Measurements from ENCODE around the gene GDI1. TPM values are rescaled to one million over a fixed set of nuclear protein-coding genes. Genes with fewer than 3 reads are reported as not detected.
A peak's percentile ranks its signal among the peaks of the same experiment; 100 is the strongest.

GDI1 gene
- polyA plus RNA-seq, 2 of the 4 experiments (the other 2 are of a cell fraction): 124 to 128 TPM

- FAIRE-seq (no peak), ATAC-seq (no peak), DNase-seq (ENCODE audit: low read depth in 1 of 2, low spot score in 1 of 2) (no peak)
- TF ChIP-seq NFE2L2 (conservative IDR thresholded peaks at IDR 0.05; ENCODE audit: low read length) (no peak), NR3C1 (IDR thresholded peaks at IDR 0.05) (no peak), CBX8 (IDR thresholded peaks at IDR 0.05) (no peak), EHF (CRISPR knock-in tag; IDR thresholded peaks at IDR 0.05) (no peak), REST (IDR thresholded peaks at IDR 0.05) (no peak), RFX5 (IDR thresholded peaks at IDR 0.05) (no peak)
- no peak overlapping the region for H3K4me2 ChIP-seq
- ChIA-PET POLR2A (no interaction called here), CTCF (no interaction called here)
- peaks cover 5% of the 10 kb centered on the region; the same call in 1 of the 3 replicates for H3K4me1 ChIP-seq
- WGBS (ENCODE audit: missing lambda C conversion rate): 85% methylated on average over 7 of the region's 7 CpGs
- H3K9me3 ChIP-seq: no peaks in the 10 kb centered on the region
- H3K27ac ChIP-seq: no peak overlapping the region
- no peak overlapping the region for H3K4me3 ChIP-seq
Measured at GRCh38 chrX:154473683-154474082, 36.7 kb downstream of the GDI1 start.

GRCh38 chrX:154476821-154477220 is 39.9 kb downstream of the GDI1 start:
- 91% methylated on average over 8 of the region's 8 CpGs for WGBS (ENCODE audit: missing lambda C conversion rate)
- FAIRE-seq: no peak
- ATAC-seq: no peak
- H3K4me2 ChIP-seq: no peak overlapping the region
- H3K4me3 ChIP-seq: no peak overlapping the region
- peaks cover 5% of the 10 kb centered on the region; the same call in 1 of the 3 replicates for H3K4me1 ChIP-seq
- no peak overlapping the region for H3K27ac ChIP-seq
- no peak for DNase-seq (ENCODE audit: low read depth in 1 of 2, low spot score in 1 of 2)
- CTCF ChIA-PET: interaction anchor here (1.2 to 1.9 kb wide), 3 partner anchors 10 to 22 kb away, joined by 3 to 4 read pairs (median 3); partner anchors contain the start of gene SLC10A3
- no peak for TF ChIP-seq TP53 (CRISPR knock-in tag; IDR thresholded peaks at IDR 0.05)
- no peak for TF ChIP-seq BHLHE40 (IDR thresholded peaks at IDR 0.05; ENCODE audit: low read depth, low read length)
- POLR2A ChIA-PET: interaction anchor here (1.2 kb wide), 1 partner anchor 18 kb away, joined by 3 read pairs; no protein-coding TSS in a partner anchor
- no peaks in the 10 kb centered on the region for H3K9me3 ChIP-seq

- ATAC-seq: no peak
- no peak for FAIRE-seq
- TF ChIP-seq CTCF (IDR thresholded peaks at IDR 0.05) (no peak), HEYL (CRISPR knock-in tag; IDR thresholded peaks at IDR 0.05) (no peak), ZFP36 (IDR thresholded peaks at IDR 0.05; ENCODE audit: borderline replicate concordance, partially characterized antibody) (no peak), SMC3 (IDR thresholded peaks at IDR 0.05) (no peak), MAZ (IDR thresholded peaks at IDR 0.05; ENCODE audit: borderline replicate concordance, low read depth, low read length) (no peak), RAD21 (conservative IDR thresholded peaks at IDR 0.05 in 1 of 2, IDR thresholded peaks at IDR 0.05 in 1 of 2) (no peak), USF2 (IDR thresholded peaks at IDR 0.05) (no peak)
- no peak for DNase-seq (ENCODE audit: low read depth in 1 of 2, low spot score in 1 of 2)
- H3K27ac ChIP-seq: peak overlapping the region; percentile 71 to 91
- peak overlapping the region; percentile 97 for H3K4me2 ChIP-seq
- H3K4me3 ChIP-seq: peak overlapping the region; percentile 83
- H3K9me3 ChIP-seq: no peaks in the 10 kb centered on the region
- POLR2A ChIA-PET: interaction anchor here (0.5 to 1.3 kb wide), 3 partner anchors 12 to 761 kb away, joined by 3 to 8 read pairs (median 4); partner anchors contain the start of gene SLC10A3
- WGBS (ENCODE audit: missing lambda C conversion rate): 83% methylated on average over 18 of the region's 24 CpGs
- CTCF ChIA-PET: interaction anchor here (0.7 kb wide), 1 partner anchor 28 kb away, joined by 3 read pairs; no protein-coding TSS in a partner anchor
- peaks cover 5% of the 10 kb centered on the region; the same call in 1 of the 3 replicates for H3K4me1 ChIP-seq
Measured at GRCh38 chrX:154477891-154478477, 41.0 kb downstream of the GDI1 start.
